Endothelial cell of umbilical vein (primary cell): ENCODE data around the gene EDAR. TPM values are rescaled to one million over a fixed set of nuclear protein-coding genes. Genes with fewer than 3 reads are reported as not detected.

Experiments used
- BruUV-seq: library from RNA; stranded (reverse); fragments of 400-500 nt; replicated peaks from 2 replicates; lab custom pipeline; 2021; lab: Mats Ljungman, UMichigan
- CTCF ChIA-PET: fragments of 300-600, 350-600 bp; sonication (Branson Sonifier 250); formaldehyde crosslinking; loops from one replicate; lab custom pipeline; 2021; ENCODE audit warnings: antibody characterized with exemption, inconsistent platforms; lab: Charles Lee
- POLR2A ChIA-PET: fragments of 300-600, 350-600 bp; sonication (Branson Sonifier 250); formaldehyde crosslinking; loops from one replicate; lab custom pipeline; 2021; ENCODE audit warnings: antibody characterized with exemption, inconsistent platforms; lab: Charles Lee
- DNase-seq: peaks from one replicate; pipeline ENCODE4 v3.0.0-alpha.2; 2011; ENCODE audit warnings: low read depth, low spot score
- FAIRE-seq: peaks from 2 replicates; lab custom pipeline; 2011; peaks lifted over from hg19 to GRCh38; lab: Jason Lieb, UNC
- H2AFZ ChIP-seq: 2 replicates; pipeline ENCODE4 v1.6.0; 2012; ENCODE audit warnings: low read depth, low read length, control low read depth, inconsistent platforms
- H3K27ac ChIP-seq: 2 replicates; pipeline ENCODE4 v1.5.1; 2011; ENCODE audit warnings: low read depth, mild to moderate bottlenecking, control low read depth, low read length, moderate library complexity; ENCODE audit not compliant: insufficient read depth
- H3K27me3 ChIP-seq, 2 experiments: 2 replicates each; pipeline versions ENCODE4 v1.6.0 to v1.6.1; 2011; ENCODE audit warnings: low read length in 2 of 2, mixed read lengths in 1 of 2; ENCODE audit not compliant: control insufficient read depth in 2 of 2, insufficient read depth in 2 of 2
- H3K36me3 ChIP-seq, 2 experiments: 2 replicates in 1 of 2; 3 replicates in 1 of 2; pipeline ENCODE4 v1.5.1; 2011; ENCODE audit warnings: low read length in 2 of 2, mild to moderate bottlenecking in 1 of 2, moderate library complexity in 1 of 2; ENCODE audit not compliant: control insufficient read depth in 2 of 2, insufficient read depth in 2 of 2; ENCODE audit errors: extremely low read depth in 1 of 2
- H3K4me1 ChIP-seq: 3 replicates; pipeline ENCODE4 v1.5.1; 2011; ENCODE audit warnings: mild to moderate bottlenecking, low read length; ENCODE audit not compliant: control insufficient read depth, insufficient read depth; ENCODE audit errors: extremely low read depth
- H3K4me2 ChIP-seq: 2 replicates; pipeline ENCODE4 v1.6.1; 2011; ENCODE audit warnings: low read length, control low read depth, mixed read lengths; ENCODE audit not compliant: insufficient read depth
- H3K4me3 ChIP-seq, 3 experiments: fragments of 200-600 bp in 1 of 3; sonication (generic), shearing (Covaris generic) in 1 of 3; replicated peaks in 1 of 3; 2 replicates each; pipeline ENCODE4 v1.5.1; 2011 to 2016; ENCODE audit warnings: control low read depth in 3 of 3, low read length in 3 of 3, mild to moderate bottlenecking in 2 of 3, inconsistent platforms in 1 of 3, low read depth in 1 of 3, moderate library complexity in 1 of 3; ENCODE audit not compliant: insufficient read depth in 1 of 3
- H3K79me2 ChIP-seq: 2 replicates; pipeline ENCODE4 v1.6.0; 2012; ENCODE audit warnings: low read length, inconsistent platforms; ENCODE audit not compliant: control insufficient read depth, insufficient read depth
- H3K9ac ChIP-seq: replicated peaks from 2 replicates; pipeline ENCODE3; 2011; ENCODE audit warnings: low read length, control low read depth; ENCODE audit not compliant: insufficient read depth; ENCODE audit errors: extremely low read depth
- H3K9me1 ChIP-seq: replicated peaks from 3 replicates; pipeline ENCODE4 v1.6.0; 2011; ENCODE audit warnings: mild to moderate bottlenecking, low read length; ENCODE audit not compliant: control insufficient read depth, insufficient read depth; ENCODE audit errors: extremely low read depth
- H3K9me3 ChIP-seq: replicated peaks from 2 replicates; pipeline ENCODE4 v1.5.1; 2012; ENCODE audit warnings: low read length, inconsistent platforms; ENCODE audit not compliant: control insufficient read depth, insufficient read depth
- H4K20me1 ChIP-seq: replicated peaks from 2 replicates; pipeline ENCODE3; 2011; ENCODE audit warnings: mild to moderate bottlenecking, low read length; ENCODE audit not compliant: control insufficient read depth, insufficient read depth; ENCODE audit errors: extremely low read depth
- CTCF ChIP-seq, 2 donors: IDR thresholded peaks; 1 replicate in 1 of 2; 2 replicates in 1 of 2; pipeline ENCODE4 v1.5.1; 2011; ENCODE audit warnings: low read length in 2 of 2, mild to moderate bottlenecking in 2 of 2, moderate library complexity in 2 of 2, control low read depth in 1 of 2, inconsistent platforms in 1 of 2, low read depth in 1 of 2; ENCODE audit not compliant: insufficient read depth in 1 of 2; ENCODE audit errors: extremely low read depth in 1 of 2
- EZH2 ChIP-seq: IDR thresholded peaks from 2 replicates; pipeline ENCODE4 v1.6.1; 2012; ENCODE audit warnings: borderline replicate concordance, low read depth, mild to moderate bottlenecking, moderate library complexity, low read length, inconsistent platforms; ENCODE audit not compliant: severe bottlenecking
- FOS ChIP-seq: IDR thresholded peaks from 2 replicates; pipeline ENCODE4 v1.6.1; 2011; ENCODE audit warnings: mild to moderate bottlenecking, low read length, moderate library complexity, borderline replicate concordance; ENCODE audit not compliant: insufficient read depth
- GATA2 ChIP-seq: IDR thresholded peaks from 2 replicates; pipeline ENCODE4 v1.7.0; 2011; ENCODE audit warnings: low read depth, mild to moderate bottlenecking, moderate library complexity, mixed read lengths, low read length; ENCODE audit not compliant: insufficient read length, insufficient read depth
- JUN ChIP-seq: IDR thresholded peaks from 2 replicates; pipeline ENCODE4 v1.6.1; 2011; ENCODE audit warnings: borderline replicate concordance, low read depth; ENCODE audit not compliant: insufficient read length, insufficient read depth
- MAX ChIP-seq: IDR thresholded peaks from 2 replicates; pipeline ENCODE4 v1.6.1; 2011; ENCODE audit not compliant: insufficient read depth, insufficient read length
- MYC ChIP-seq: IDR thresholded peaks from one replicate; pipeline ENCODE4 v1.6.1; 2011; ENCODE audit warnings: mild to moderate bottlenecking, low read depth, low read length
- POLR2A ChIP-seq: IDR thresholded peaks from 2 replicates; pipeline ENCODE4 v1.6.1; 2012; ENCODE audit warnings: low read depth, mild to moderate bottlenecking, control low read depth, low read length
- POLR2AphosphoS5 ChIP-seq: IDR thresholded peaks from 2 replicates; pipeline ENCODE4 v1.6.1; 2012; ENCODE audit warnings: low read depth, mild to moderate bottlenecking, control low read depth, low read length, moderate library complexity; ENCODE audit not compliant: insufficient read depth
- dilution Hi-C: fragments of 300-500 bp; cut with MboI; formaldehyde crosslinking; loops from one replicate; pipeline ENCODE4 v1.15.0; 2019; ENCODE audit warnings: low sequenced_read_pairs; ENCODE audit not compliant: extremely low pct_ligation_motif_present
- intact Hi-C: fragments of 100-400 bp; cut with micrococcal nuclease; formaldehyde crosslinking; loops from one replicate; pipeline ENCODE4 v1.10.0; 2022
- polyA plus RNA-seq, 4 experiments: library from polyadenylated mRNA; depleted of rRNA in 3 of 4; stranded (reverse) in 3 of 4; unstranded in 1 of 4; fragments of >200 nt; gene quantifications; 2 replicates each; pipeline versions ENCODE4 v1.2.1 to v1.2.3, GENCODE V29; 2011 to 2012; ENCODE audit warnings: missing spikeins in 1 of 4
- total RNA-seq: library from RNA; stranded (reverse); gene quantifications from 2 replicates; pipeline ENCODE4 v1.2.3, GENCODE V29; 2021

Gene EDAR
- total and polyA plus RNA-seq, 2 donors (not counting 3 experiments of a cell fraction or from before 2014, with no cell fraction given): not detected

- TF ChIP-seq POLR2AphosphoS5 (no peak), JUN (no peak), MAX (no peak), POLR2A (no peak), GATA2 (no peak), MYC (no peak), FOS (no peak)
- Histone ChIP-seq H3K9ac (no peak overlapping the region), H3K9me1 (no peaks in the 10 kb centered on the region), H3K4me3 (no peak overlapping the region), H3K36me3 (peaks cover 0 to 2% of the 10 kb centered on the region in 2 experiments), H3K4me2 (no peak overlapping the region), H2AFZ (no peak overlapping the region), H3K27me3 (no peaks in the 10 kb centered on the region), H3K9me3 (no peaks in the 10 kb centered on the region), H3K4me1 (no peaks in the 10 kb centered on the region), H3K79me2 (no peaks in the 10 kb centered on the region), H3K27ac (no peak overlapping the region), H4K20me1 (no peaks in the 10 kb centered on the region)
- BruUV-seq: no TSS peak
- FAIRE-seq (no peak), DNase-seq (no peak)
- ChIA-PET CTCF (interaction anchor here (1.0 kb wide), 1 partner anchor 11 kb away, joined by 4 read pairs; no protein-coding TSS in a partner anchor), POLR2A (no interaction called here)
- intact Hi-C loops: no loop called here
- dilution Hi-C loops: no loop called here
Observed at GRCh38 chr2:108852375-108852774, 136.6 kb downstream of the EDAR start.

DNA sequence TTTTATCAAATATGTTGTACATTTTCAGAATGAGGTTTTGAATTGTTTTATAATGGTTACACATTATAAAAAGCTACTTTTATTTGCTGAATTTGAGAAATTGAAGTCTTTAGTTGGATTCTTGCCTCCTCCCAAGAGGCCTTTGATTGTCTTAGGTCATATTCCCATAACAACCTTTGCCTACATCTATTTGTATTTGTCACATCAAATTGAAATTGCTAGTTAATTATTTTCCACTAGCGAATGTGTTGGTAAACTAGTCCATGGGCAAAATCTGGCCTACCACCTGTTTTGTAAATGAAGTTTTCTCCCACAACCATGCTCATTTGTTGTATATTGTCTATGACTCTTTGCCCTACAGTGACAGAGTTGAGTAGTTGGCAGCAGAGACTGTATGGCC is 142.0 kb downstream of the EDAR start:
- H3K79me2 ChIP-seq: no peaks in the 10 kb centered on the region
- no peak overlapping the region for H3K9ac ChIP-seq
- no peaks in the 10 kb centered on the region for H3K36me3 ChIP-seq
- CTCF ChIA-PET: interaction anchor here (1.1 to 1.5 kb wide), 2 partner anchors 9 to 699 kb away, joined by 3 to 5 read pairs; no protein-coding TSS in a partner anchor
- DNase-seq: no peak
- no peak for TF ChIP-seq POLR2AphosphoS5
- TF ChIP-seq CTCF (IDR thresholded peaks at IDR 0.05; ENCODE audit: extremely low read depth in 1 of 2, insufficient read depth in 1 of 2, low read depth in 1 of 2, low read length in 2 of 2): no peak
- no peak for TF ChIP-seq POLR2A
- TF ChIP-seq MYC: no peak
- no peak for TF ChIP-seq MAX
- TF ChIP-seq JUN: no peak
- no peak for TF ChIP-seq EZH2
- no peak for TF ChIP-seq FOS
- no peak for TF ChIP-seq GATA2
- FAIRE-seq: no peak
- POLR2A ChIA-PET: no interaction called here
- no peak overlapping the region for H3K4me2 ChIP-seq
- H3K9me1 ChIP-seq: no peaks in the 10 kb centered on the region
- H3K9me3 ChIP-seq: no peaks in the 10 kb centered on the region
- intact Hi-C loops: no loop called here
- H3K27ac ChIP-seq: no peak overlapping the region
- H4K20me1 ChIP-seq: no peaks in the 10 kb centered on the region
- H3K4me3 ChIP-seq: no peak overlapping the region
- H2AFZ ChIP-seq: no peak overlapping the region
- dilution Hi-C loops: no loop called here
- no peaks in the 10 kb centered on the region for H3K27me3 ChIP-seq
- no TSS peak for BruUV-seq
- H3K4me1 ChIP-seq: no peaks in the 10 kb centered on the region
